Activated B cell treated with CpG ODN at 0.5 μM for 24 hours (primary cell): ENCODE results near the gene RASSF7. TPM values are rescaled to one million over a fixed set of nuclear protein-coding genes. Genes with fewer than 3 reads are reported as not detected.

Source experiments
- ATAC-seq: fragments of 200-7000 bp; cut with Tn5 transposase; one replicate; pipeline ENCODE4 v1.10.0; 2021; ENCODE audit warnings: low read depth, mild to moderate bottlenecking, moderate library complexity
- CTCF ChIA-PET: fragments of 350-600 bp; sonication (Branson Sonifier 250); formaldehyde crosslinking; loops from one replicate; lab custom pipeline; 2021; ENCODE audit warnings: antibody characterized with exemption; lab: Charles Lee
- POLR2A ChIA-PET: fragments of 350-600 bp; sonication (Branson Sonifier 250); formaldehyde crosslinking; loops from one replicate; lab custom pipeline; 2021; ENCODE audit warnings: antibody characterized with exemption; lab: Charles Lee
- DNase-seq: peaks from one replicate; pipeline ENCODE4 v3.0.0; 2022
- H3K27ac Mint-ChIP-seq: one replicate; pipeline ENCODE4 v1.8.0; 2020; ENCODE audit warnings: mixed read lengths
- H3K27me3 Mint-ChIP-seq: one replicate; pipeline ENCODE4 v1.8.0; 2021; ENCODE audit warnings: mixed read lengths
- H3K36me3 Mint-ChIP-seq: one replicate; pipeline ENCODE4 v1.8.0; 2021; ENCODE audit warnings: low read depth, mixed read lengths
- H3K4me1 Mint-ChIP-seq: one replicate; pipeline ENCODE4 v1.8.0; 2021; ENCODE audit warnings: mixed read lengths
- H3K4me3 Mint-ChIP-seq: one replicate; pipeline ENCODE4 v1.8.0; 2020; ENCODE audit warnings: mild to moderate bottlenecking, mixed read lengths
- H3K9me3 Mint-ChIP-seq: one replicate; pipeline ENCODE4 v1.8.0; 2020; ENCODE audit warnings: mixed read lengths
- CTCF ChIP-seq: fragments of 200-600 bp; IDR thresholded peaks from one replicate; pipeline ENCODE4 v1.8.0; 2022; ENCODE audit warnings: antibody characterized with exemption, mild to moderate bottlenecking
- intact Hi-C: fragments of 100-400 bp; cut with micrococcal nuclease; formaldehyde crosslinking; loops from one replicate; pipeline ENCODE4 v1.15.1; 2024
- total RNA-seq: library from RNA; stranded (reverse); gene quantifications from 2 replicates; pipeline ENCODE4 v1.2.3, GENCODE V29; 2022

Gene RASSF7
- total RNA-seq, 1 donor from 2014 or later, result 14.9 TPM

GRCh38 chr11:553083-553987 lies 7.4 kb upstream of the RASSF7 start:
- no peak overlapping the region for H3K27ac Mint-ChIP-seq
- ChIA-PET POLR2A (interaction anchor here (0.5 to 3.1 kb wide), 2 partner anchors 169 to 173 kb away, joined by 3 to 10 read pairs; no protein-coding TSS in a partner anchor), CTCF (interaction anchor here (1.4 to 2.2 kb wide), 2 partner anchors 19 to 170 kb away, joined by 3 to 24 read pairs; no protein-coding TSS in a partner anchor)
- H3K9me3 Mint-ChIP-seq, result no peaks in the 10 kb centered on the region
- DNase-seq (no peak), ATAC-seq (no peak)
- H3K4me3 Mint-ChIP-seq, result no peak overlapping the region
- H3K36me3 Mint-ChIP-seq, result no peaks in the 10 kb centered on the region
- peaks cover 2% of the 10 kb centered on the region for H3K4me1 Mint-ChIP-seq
- TF ChIP-seq CTCF, result no peak
- intact Hi-C loops, result no loop called here
- no peaks in the 10 kb centered on the region for H3K27me3 Mint-ChIP-seq

GRCh38 chr11:553988-554340 lies 6.8 kb upstream of the RASSF7 start:
- ChIA-PET CTCF (interaction anchor here (0.9 to 2.2 kb wide), 5 partner anchors 20 to 169 kb away, joined by 3 to 24 read pairs (median 3); partner anchors contain the start of gene PHRF1), POLR2A (interaction anchor here (1.5 to 3.4 kb wide), 3 partner anchors 22 to 172 kb away, joined by 10 to 22 read pairs (median 15); partner anchors contain the start of genes DEAF1, PHRF1 and TMEM80)
- no peak for TF ChIP-seq CTCF
- Mint-ChIP-seq H3K4me1 (peaks cover 2% of the 10 kb centered on the region), H3K9me3 (no peaks in the 10 kb centered on the region), H3K36me3 (no peaks in the 10 kb centered on the region), H3K27ac (no peak overlapping the region), H3K27me3 (no peaks in the 10 kb centered on the region), H3K4me3 (no peak overlapping the region)
- intact Hi-C loops, result no loop called here
- ATAC-seq (no peak), DNase-seq (no peak)

- Mint-ChIP-seq H3K4me1 (peaks cover 2% of the 10 kb centered on the region), H3K9me3 (no peaks in the 10 kb centered on the region), H3K36me3 (no peaks in the 10 kb centered on the region), H3K27me3 (no peaks in the 10 kb centered on the region), H3K4me3 (peak overlapping the region; percentile 24), H3K27ac (no peak overlapping the region)
- DNase-seq (peak; percentile 70), ATAC-seq (peak; percentile 93)
- TF ChIP-seq CTCF, result no peak
- intact Hi-C loops, result loop anchor here (1.0 kb wide), 6 partner anchors 17 to 211 kb away; partner anchors contain the start of genes LRRC56 and PHRF1
- POLR2A ChIA-PET, result interaction anchor here (0.6 to 3.4 kb wide), 15 partner anchors 14 to 347 kb away, joined by 3 to 22 read pairs (median 6); partner anchors contain the start of genes BET1L, DEAF1, GATD1 and HRAS
- CTCF ChIA-PET, result interaction anchor here (0.6 to 2.2 kb wide), 14 partner anchors 9 to 172 kb away, joined by 3 to 24 read pairs (median 4); partner anchors contain the start of genes PHRF1 and TMEM80
Observed at GRCh38 chr11:554428-555226, 6.1 kb upstream of the RASSF7 start.

- Mint-ChIP-seq H3K27ac (no peak overlapping the region), H3K9me3 (no peaks in the 10 kb centered on the region), H3K27me3 (no peaks in the 10 kb centered on the region), H3K4me1 (peaks cover 9% of the 10 kb centered on the region), H3K4me3 (no peak overlapping the region), H3K36me3 (no peaks in the 10 kb centered on the region)
- ATAC-seq, result peak; percentile 13
- no peak for TF ChIP-seq CTCF
- peak; percentile 41 for DNase-seq
- POLR2A ChIA-PET, result interaction anchor here (0.6 to 3.4 kb wide), 16 partner anchors 14 to 348 kb away, joined by 3 to 22 read pairs (median 8); partner anchors contain the start of genes BET1L, DEAF1, HRAS and IRF7
- intact Hi-C loops, result loop anchor here (1.0 kb wide), 6 partner anchors 18 to 210 kb away; partner anchors contain the start of genes LRRC56 and PHRF1
- CTCF ChIA-PET, result interaction anchor here (0.8 to 2.2 kb wide), 11 partner anchors 8 to 168 kb away, joined by 3 to 24 read pairs (median 4); partner anchors contain the start of genes PHRF1 and TMEM80
Observed at GRCh38 chr11:555227-555779, 5.5 kb upstream of the RASSF7 start.
